Measurements from ENCODE around the gene SUB1.
"Not testable (repeated sequence)": the region's sequence is repeated elsewhere in the genome, so short reads cannot be mapped to it uniquely, and the experiment has no call there.

SUB1 gene

DNA sequence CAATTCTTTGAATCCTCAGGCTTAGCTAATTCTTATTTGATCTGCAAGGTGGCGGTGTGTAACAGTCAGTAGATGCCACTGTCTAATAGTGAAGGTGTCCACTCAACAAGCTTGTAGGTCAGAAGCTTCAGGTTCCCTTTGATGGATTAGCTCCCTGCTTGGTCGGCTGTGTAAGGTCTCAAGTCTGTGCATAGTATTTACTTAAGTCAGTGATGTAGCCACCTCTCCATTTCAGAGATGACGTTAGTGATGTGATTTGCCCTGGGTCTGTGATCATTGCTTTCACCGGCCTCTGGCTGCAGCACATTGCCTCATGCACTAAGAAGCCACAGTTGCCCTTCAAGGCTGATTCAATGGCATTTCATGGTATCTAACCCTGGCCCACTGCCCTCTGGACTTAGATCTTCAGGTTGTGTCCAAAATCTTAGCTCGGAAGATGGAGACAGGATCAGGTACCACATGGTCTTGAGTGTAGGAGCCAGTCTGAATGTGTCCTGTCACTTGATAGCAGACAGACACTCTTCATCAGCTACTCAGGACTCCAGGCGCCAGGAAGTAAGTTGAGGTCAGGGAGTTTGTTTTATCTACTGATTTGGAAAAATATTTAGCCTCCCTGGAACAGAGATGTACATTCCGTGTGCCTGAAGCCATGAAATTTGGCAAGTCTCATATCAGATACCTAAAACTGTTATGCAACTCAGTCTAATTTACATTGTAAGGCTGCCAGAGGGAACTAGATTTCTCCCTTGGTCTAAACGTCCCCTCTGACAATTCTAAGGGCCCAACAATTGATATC, 42.9 kb downstream of the SUB1 start:
- H3K27me3 ChIP-seq: no peaks in the 10 kb centered on the region
- no peaks in the 10 kb centered on the region for H3K4me1 ChIP-seq
- DNase-seq: no peak
- no peaks in the 10 kb centered on the region for H3K9me3 ChIP-seq
- H3K4me3 ChIP-seq (ENCODE audit: low read depth, low read length): no peak overlapping the region
- TF ChIP-seq, protein P1, sequence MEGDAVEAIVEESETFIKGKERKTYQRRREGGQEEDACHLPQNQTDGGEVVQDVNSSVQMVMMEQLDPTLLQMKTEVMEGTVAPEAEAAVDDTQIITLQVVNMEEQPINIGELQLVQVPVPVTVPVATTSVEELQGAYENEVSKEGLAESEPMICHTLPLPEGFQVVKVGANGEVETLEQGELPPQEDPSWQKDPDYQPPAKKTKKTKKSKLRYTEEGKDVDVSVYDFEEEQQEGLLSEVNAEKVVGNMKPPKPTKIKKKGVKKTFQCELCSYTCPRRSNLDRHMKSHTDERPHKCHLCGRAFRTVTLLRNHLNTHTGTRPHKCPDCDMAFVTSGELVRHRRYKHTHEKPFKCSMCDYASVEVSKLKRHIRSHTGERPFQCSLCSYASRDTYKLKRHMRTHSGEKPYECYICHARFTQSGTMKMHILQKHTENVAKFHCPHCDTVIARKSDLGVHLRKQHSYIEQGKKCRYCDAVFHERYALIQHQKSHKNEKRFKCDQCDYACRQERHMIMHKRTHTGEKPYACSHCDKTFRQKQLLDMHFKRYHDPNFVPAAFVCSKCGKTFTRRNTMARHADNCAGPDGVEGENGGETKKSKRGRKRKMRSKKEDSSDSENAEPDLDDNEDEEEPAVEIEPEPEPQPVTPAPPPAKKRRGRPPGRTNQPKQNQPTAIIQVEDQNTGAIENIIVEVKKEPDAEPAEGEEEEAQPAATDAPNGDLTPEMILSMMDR (IDR thresholded peaks at IDR 0.05; ENCODE audit: low read depth, low read length): no peak
- no peaks in the 10 kb centered on the region for H3K36me3 ChIP-seq

DNA sequence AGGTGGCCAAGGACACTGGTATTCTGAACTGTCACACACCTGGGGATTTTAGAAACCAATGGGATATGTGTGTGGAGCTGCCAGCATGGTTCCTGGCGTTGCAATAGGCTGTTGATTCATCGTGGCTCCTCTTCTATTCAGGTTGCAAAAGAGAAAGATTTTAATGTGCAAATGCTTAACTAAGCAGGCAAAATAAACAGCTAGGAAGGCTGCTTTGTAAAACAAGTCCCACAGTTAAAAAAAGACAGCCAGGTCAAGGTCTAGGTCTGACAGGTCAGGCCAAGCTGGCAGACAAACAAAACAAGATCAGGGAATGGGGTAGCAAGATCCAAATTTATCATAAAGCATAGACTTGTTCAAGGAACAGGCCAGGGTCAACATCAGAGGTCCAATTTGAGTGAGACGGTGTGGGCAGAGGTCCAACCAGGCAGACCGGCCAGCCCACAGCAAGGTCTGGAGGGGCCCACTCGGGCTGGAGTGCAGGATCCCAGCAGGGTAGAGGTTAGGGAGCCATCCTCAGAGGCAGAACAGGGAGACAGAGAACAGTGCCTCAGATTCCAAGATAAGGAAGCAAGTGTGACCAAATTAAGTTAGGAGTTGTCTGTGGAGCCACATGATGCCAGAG, 45.6 kb downstream of the SUB1 start:
- DNase-seq: no peak
- Histone ChIP-seq H3K9me3 (no peaks in the 10 kb centered on the region), H3K4me3 (ENCODE audit: low read depth, low read length) (no peak overlapping the region), H3K36me3 (no peaks in the 10 kb centered on the region), H3K4me1 (no peaks in the 10 kb centered on the region), H3K27me3 (no peaks in the 10 kb centered on the region)
- TF ChIP-seq, protein P1 (IDR thresholded peaks at IDR 0.05; ENCODE audit: low read depth, low read length): no peak

DNA sequence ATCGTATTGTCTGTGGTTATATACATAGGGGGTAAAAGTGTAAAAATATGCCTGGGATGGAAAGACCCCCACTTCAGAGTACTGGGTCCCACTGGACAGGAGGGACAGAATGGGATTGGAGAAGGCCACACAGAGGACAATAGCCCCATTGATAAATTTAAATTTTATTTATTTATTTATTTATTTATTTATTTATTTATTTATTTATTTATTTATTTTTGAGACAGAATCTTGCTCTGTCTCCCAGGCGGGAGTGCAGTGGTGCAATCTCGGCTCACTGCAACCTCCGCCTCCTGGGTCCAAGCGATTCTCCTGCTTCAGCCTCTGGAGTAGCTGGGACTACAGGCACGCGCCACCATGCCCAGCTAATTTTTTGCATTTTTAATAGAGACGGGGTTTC, 47.7 kb downstream of the SUB1 start:
- not testable (repeated sequence) for H3K9me3 ChIP-seq; H3K4me3 ChIP-seq (ENCODE audit: low read depth, low read length); H3K4me1 ChIP-seq; H3K27me3 ChIP-seq; H3K36me3 ChIP-seq; DNase-seq

DNA sequence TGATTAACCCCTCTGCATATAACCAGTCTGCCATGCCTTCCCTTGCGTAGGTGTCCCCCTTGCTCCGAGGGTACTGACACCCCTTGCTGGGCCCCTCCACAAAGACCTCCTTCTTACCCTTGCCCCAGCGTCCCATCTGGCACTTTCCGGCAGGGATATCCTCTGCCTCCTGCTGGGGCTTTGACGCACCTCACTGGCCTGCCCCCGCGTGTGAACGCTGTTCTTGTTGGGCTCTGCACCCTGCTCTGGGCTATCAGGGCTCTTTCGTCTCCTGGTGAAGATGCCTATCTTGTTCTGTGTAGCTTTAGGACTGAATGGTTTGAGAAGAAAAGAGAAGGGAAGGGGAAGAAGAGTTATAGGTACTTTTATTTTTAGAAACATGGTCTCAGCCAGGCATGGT, 53.0 kb downstream of the SUB1 start:
- Histone ChIP-seq H3K36me3 (no peaks in the 10 kb centered on the region), H3K9me3 (no peaks in the 10 kb centered on the region), H3K27me3 (no peaks in the 10 kb centered on the region), H3K4me1 (no peaks in the 10 kb centered on the region), H3K4me3 (ENCODE audit: low read depth, low read length) (no peak overlapping the region)
- TF ChIP-seq, protein P1 (IDR thresholded peaks at IDR 0.05; ENCODE audit: low read depth, low read length): no peak
- DNase-seq: no peak

DNA sequence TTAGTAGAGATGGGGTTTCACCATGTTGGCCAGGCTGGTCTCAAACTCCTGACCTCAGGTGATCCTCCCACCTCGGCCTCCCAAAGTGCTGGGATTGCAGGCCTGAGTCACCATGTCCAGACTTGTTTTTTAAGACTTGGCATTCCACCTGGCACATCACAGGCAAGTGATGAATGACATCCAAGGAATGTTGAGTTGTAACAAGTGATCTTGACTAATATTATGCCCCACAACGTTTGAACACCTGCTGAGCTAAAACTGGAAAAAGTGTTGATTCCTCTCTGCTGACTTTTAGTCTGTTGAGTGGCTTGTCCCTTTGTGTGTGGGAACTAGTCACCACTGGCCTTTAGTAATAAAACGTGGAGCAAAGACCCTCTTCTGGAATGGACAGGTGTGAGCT, 54.6 kb downstream of the SUB1 start:
- DNase-seq: no peak
- Histone ChIP-seq H3K4me3 (ENCODE audit: low read depth, low read length) (no peak overlapping the region), H3K36me3 (no peaks in the 10 kb centered on the region), H3K9me3 (no peaks in the 10 kb centered on the region), H3K4me1 (no peaks in the 10 kb centered on the region), H3K27me3 (no peaks in the 10 kb centered on the region)
- TF ChIP-seq, protein P1 (IDR thresholded peaks at IDR 0.05; ENCODE audit: low read depth, low read length): no peak

DNA sequence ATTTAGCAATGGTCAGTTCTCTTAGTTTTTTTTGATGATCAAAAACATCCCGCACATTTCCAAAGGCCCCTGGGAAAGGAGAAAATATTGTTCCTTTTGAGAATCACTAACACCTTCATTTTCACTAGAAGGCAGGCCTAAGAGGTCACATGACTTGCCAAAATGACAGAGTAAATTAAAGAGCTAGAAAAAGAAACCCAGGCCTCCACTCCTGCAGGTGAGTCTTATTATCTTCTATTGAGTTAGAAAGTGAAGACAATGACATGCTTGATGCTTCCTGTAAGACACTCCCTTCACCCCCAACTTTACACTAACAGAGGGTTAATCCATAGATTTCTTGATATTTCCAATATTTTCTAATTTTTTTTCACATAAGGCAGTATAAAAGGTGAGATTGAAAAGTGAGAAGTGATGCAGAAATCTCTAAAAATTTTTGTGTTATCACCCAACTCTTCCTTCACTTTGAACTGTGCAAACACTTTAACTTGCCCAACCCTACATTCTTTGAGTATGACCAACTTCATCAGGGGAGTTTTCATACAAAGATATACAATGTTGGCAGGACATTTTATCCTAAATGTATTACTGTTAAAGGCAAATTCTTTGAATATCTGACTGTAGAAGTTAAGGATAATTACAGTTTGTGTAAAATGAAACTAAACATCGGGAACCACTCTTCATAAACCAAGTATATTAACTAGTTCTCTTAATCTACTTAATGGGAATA, 57.1 kb downstream of the SUB1 start:
- no peaks in the 10 kb centered on the region for H3K27me3 ChIP-seq
- TF ChIP-seq, protein P1 (IDR thresholded peaks at IDR 0.05; ENCODE audit: low read depth, low read length): no peak
- no peak overlapping the region for H3K4me3 ChIP-seq (ENCODE audit: low read depth, low read length)
- no peaks in the 10 kb centered on the region for H3K4me1 ChIP-seq
- DNase-seq: no peak
- H3K36me3 ChIP-seq: no peaks in the 10 kb centered on the region
- no peaks in the 10 kb centered on the region for H3K9me3 ChIP-seq

Data from BE2C (cell line).